GM12878 (cell line): Measurements from ENCODE around the gene DDRGK1. TPM values are rescaled to one million over a fixed set of nuclear protein-coding genes. Genes with fewer than 3 reads are reported as not detected.

Source experiments
- E2F8 ChIP-seq: fragments of 450-650 bp; IDR thresholded peaks from 2 replicates; pipeline ENCODE4 v1.6.1; 2018; ENCODE audit warnings: mild to moderate bottlenecking, low read depth, moderate library complexity; ENCODE audit not compliant: partially characterized antibody
- EZH2 ChIP-seq: IDR thresholded peaks from 2 replicates; pipeline ENCODE4 v1.6.1; 2012; ENCODE audit warnings: low read depth, mild to moderate bottlenecking, control low read depth, inconsistent platforms, low read length, borderline replicate concordance; ENCODE audit not compliant: control insufficient read depth
- HDAC2 ChIP-seq: fragments of 200-600 bp; sonication (generic); IDR thresholded peaks from 2 replicates; pipeline ENCODE4 v1.6.1; 2017
- TAF1 ChIP-seq: IDR thresholded peaks from 2 replicates; pipeline ENCODE4 v1.6.1; 2011; ENCODE audit warnings: mild to moderate bottlenecking, low read depth, low read length, borderline replicate concordance
- ZBTB40 ChIP-seq: fragments of 450-650 bp; IDR thresholded peaks from 2 replicates; pipeline ENCODE4 v1.6.1; 2016; ENCODE audit warnings: mild to moderate bottlenecking, moderate library complexity, borderline replicate concordance
- polyA plus RNA-seq, 11 experiments: library from polyadenylated mRNA; depleted of rRNA in 4 of 11; unstranded in 6 of 11; stranded (reverse) in 5 of 11; fragments of >200 nt; fragmentation: Nextera tagmentation in 4 of 11; fragmentation: Illumina TruSeq in 1 of 11; extraction: Ambion mirVana in 4 of 11; extraction: Trizol in 1 of 11; gene quantifications; 1 replicate in 1 of 11; 2 replicates in 10 of 11; pipeline versions ENCODE4 v1.2.1 to v1.2.3, GENCODE V29; 2011 to 2016; ENCODE audit warnings: inconsistent platforms in 2 of 11, missing spikeins in 2 of 11, low read depth in 1 of 11
- total RNA-seq, 4 experiments: library from RNA; depleted of rRNA in 3 of 4; stranded (reverse); fragments of >200 nt in 3 of 4; fragmentation: Illumina TruSeq in 1 of 4; extraction: Trizol in 1 of 4; gene quantifications; 2 replicates each; pipeline versions ENCODE4 v1.2.1 to v1.2.3, GENCODE V29; 2013 to 2021

The DDRGK1 gene
- total and polyA plus RNA-seq, 10 of the 15 experiments (the other 5 are each of a cell fraction or from before 2014, with no cell fraction given), result 4.0 to 55.2 (median 39.7) TPM

GRCh38 chr20:3213226-3213625 lies 8.7 kb upstream of the DDRGK1 start (continued):
- no peak for TF ChIP-seq ZBTB40
- TF ChIP-seq HDAC2, result no peak
- no peak for TF ChIP-seq E2F8
- TF ChIP-seq EZH2, result no peak
- TF ChIP-seq TAF1, result no peak
